Measurements from ENCODE around the gene MGST2. TPM values are rescaled to one million over a fixed set of nuclear protein-coding genes. Genes with fewer than 3 reads are reported as not detected.

MGST2 gene
- total and polyA plus RNA-seq, 10 of the 15 experiments (the other 5 are each of a cell fraction or from before 2014, with no cell fraction given) = 19.0 to 50.1 (median 30.6) TPM

- Histone ChIP-seq H3K4me1 (ENCODE audit: control insufficient read depth, insufficient read depth, low read length) (peaks cover 4% of the 10 kb centered on the region; the same call in 1 of the 2 replicates), H3K4me2 (ENCODE audit: control insufficient read depth, insufficient read depth) (no peak overlapping the region), H3K36me3 (ENCODE audit: control insufficient read depth in 2 of 2, insufficient read depth in 2 of 2, low read length in 1 of 2) (peaks cover 0 to 7% of the 10 kb centered on the region in 2 experiments; a peak in 2 of 4 replicates), H3K27me3 (replicated peaks in 1 of 2; ENCODE audit: control insufficient read depth in 2 of 2, insufficient read depth in 2 of 2, low read length in 1 of 2) (no peaks in the 10 kb centered on the region), H3K9ac (ENCODE audit: control insufficient read depth, insufficient read depth, low read length) (no peak overlapping the region), H3K4me3 (no peak overlapping the region), H3K27ac (ENCODE audit: control insufficient read depth, insufficient read depth) (no peak overlapping the region), H3K79me2 (ENCODE audit: control insufficient read depth, insufficient read depth, low read length) (no peaks in the 10 kb centered on the region), H2AFZ (ENCODE audit: control insufficient read depth, low read depth, low read length) (no peak overlapping the region), H3K9me3 (replicated peaks; ENCODE audit: control insufficient read depth, insufficient read depth, low read length) (no peaks in the 10 kb centered on the region; the same call in 2 of the 3 replicates), H4K20me1 (ENCODE audit: control insufficient read depth, insufficient read depth) (no peaks in the 10 kb centered on the region)
- DNase-seq (ENCODE audit: low read depth, low spot score) (no peak), FAIRE-seq (no peak), ATAC-seq (peak; percentile 49)
- ChIA-PET CTCF (interaction anchor here (0.8 to 2.5 kb wide), 3 partner anchors 9 to 19 kb away, joined by 3 to 8 read pairs (median 4); no protein-coding TSS in a partner anchor), POLR2A (no interaction called here), SMC1A (ENCODE audit: uncharacterized antibody, unreplicated experiment) (interaction anchor here (1.4 kb wide), 1 partner anchor 9 kb away, joined by 3 read pairs; no protein-coding TSS in a partner anchor), RAD21 (ENCODE audit: unreplicated experiment) (no interaction called here)
- no TSS peak for BruUV-seq (replicated peaks)
- in situ Hi-C loops (cut with MboI) (no loop called here), intact Hi-C loops (cut with micrococcal nuclease; ENCODE audit: unreplicated experiment) (no loop called here)
- 37% methylated on average over 10 of the region's 10 CpGs for WGBS (ENCODE audit: insufficient coverage, insufficient replicate concordance, low lambda C conversion rate, missing lambda C conversion rate)
- TF ChIP-seq TARDBP (IDR thresholded peaks at IDR 0.05; ENCODE audit: borderline replicate concordance) (no peak), SPI1 (IDR thresholded peaks at IDR 0.05; ENCODE audit: borderline replicate concordance, insufficient read depth, low read depth, low read length) (peak; percentile 46; the same call in 1 of the 2 replicates), TBL1XR1 (IDR thresholded peaks at IDR 0.05; ENCODE audit: low read depth, low read length) (no peak), KDM1A (IDR thresholded peaks at IDR 0.05; ENCODE audit: borderline replicate concordance) (no peak)
Measured at GRCh38 chr4:139674875-139675550, 9.4 kb downstream of the MGST2 start.

GRCh38 chr4:139675651-139676050 lies 10.0 kb downstream of the MGST2 start:
- Histone ChIP-seq H4K20me1 (ENCODE audit: control insufficient read depth, insufficient read depth) (no peaks in the 10 kb centered on the region), H3K36me3 (ENCODE audit: control insufficient read depth in 2 of 2, insufficient read depth in 2 of 2, low read length in 1 of 2) (peaks cover 0 to 7% of the 10 kb centered on the region in 2 experiments; a peak in 2 of 4 replicates), H3K4me1 (ENCODE audit: control insufficient read depth, insufficient read depth, low read length) (peaks cover 4% of the 10 kb centered on the region; the same call in 1 of the 2 replicates), H3K9ac (ENCODE audit: control insufficient read depth, insufficient read depth, low read length) (no peak overlapping the region), H3K4me3 (no peak overlapping the region), H3K9me3 (replicated peaks; ENCODE audit: control insufficient read depth, insufficient read depth, low read length) (no peaks in the 10 kb centered on the region; the same call in 2 of the 3 replicates), H3K79me2 (ENCODE audit: control insufficient read depth, insufficient read depth, low read length) (no peaks in the 10 kb centered on the region), H3K27me3 (replicated peaks in 1 of 2; ENCODE audit: control insufficient read depth in 2 of 2, insufficient read depth in 2 of 2, low read length in 1 of 2) (no peaks in the 10 kb centered on the region), H3K27ac (ENCODE audit: control insufficient read depth, insufficient read depth) (no peak overlapping the region), H2AFZ (ENCODE audit: control insufficient read depth, low read depth, low read length) (no peak overlapping the region), H3K4me2 (ENCODE audit: control insufficient read depth, insufficient read depth) (no peak overlapping the region)
- ChIA-PET RAD21 (ENCODE audit: unreplicated experiment) (no interaction called here), POLR2A (no interaction called here), CTCF (interaction anchor here (2.5 kb wide), 1 partner anchor 18 kb away, joined by 8 read pairs; no protein-coding TSS in a partner anchor), SMC1A (ENCODE audit: uncharacterized antibody, unreplicated experiment) (no interaction called here)
- 92% methylated on average over 9 of the region's 9 CpGs for WGBS (ENCODE audit: insufficient coverage, insufficient replicate concordance, low lambda C conversion rate, missing lambda C conversion rate)
- no TSS peak for BruUV-seq (replicated peaks)
- FAIRE-seq = no peak
- in situ Hi-C loops (cut with MboI) (no loop called here), intact Hi-C loops (cut with micrococcal nuclease; ENCODE audit: unreplicated experiment) (no loop called here)
- no peak for DNase-seq (ENCODE audit: low read depth, low spot score)
- ATAC-seq = no peak
- TF ChIP-seq TARDBP (IDR thresholded peaks at IDR 0.05; ENCODE audit: borderline replicate concordance) (no peak), USF2 (IDR thresholded peaks at IDR 0.05; ENCODE audit: borderline replicate concordance, low read depth, low read length) (no peak), KAT2A (conservative IDR thresholded peaks at IDR 0.05; ENCODE audit: control insufficient read depth, low read depth, low read length) (no peak), MLLT1 (IDR thresholded peaks at IDR 0.05) (no peak), RB1 (IDR thresholded peaks at IDR 0.05; ENCODE audit: borderline replicate concordance) (no peak), KLF5 (IDR thresholded peaks at IDR 0.05; ENCODE audit: partially characterized antibody) (no peak), CBX5 (IDR thresholded peaks at IDR 0.05; ENCODE audit: low read depth) (no peak), BMI1 (IDR thresholded peaks at IDR 0.05; ENCODE audit: borderline replicate concordance) (no peak), SMC3 (IDR thresholded peaks at IDR 0.05; ENCODE audit: borderline replicate concordance, low read length) (no peak)
